CD4-positive, CD25-positive, alpha-beta regulatory T cell (primary cell): ENCODE data around the gene NFASC. TPM values are rescaled to one million over a fixed set of nuclear protein-coding genes. Genes with fewer than 3 reads are reported as not detected.

ENCODE experiments used
- ATAC-seq, 2 donors: fragments of 150-1000 bp; cut with Tn5 transposase; one replicate each; pipeline ENCODE4 v1.10.0; 2021; ENCODE audit warnings: low read depth in 2 of 2, moderate number of reproducible peaks in 2 of 2, moderate library complexity in 1 of 2
- DNase-seq, 3 donors: peaks; one replicate each; pipeline versions ENCODE4 v3.0.0 to v3.0.0-alpha.2; 2012 to 2022; ENCODE audit warnings: mixed read lengths in 1 of 3
- H3K27ac ChIP-seq: one replicate; pipeline ENCODE4 v1.7.0; 2013; ENCODE audit warnings: mild to moderate bottlenecking, low read length; ENCODE audit not compliant: insufficient read depth, poor library complexity, severe bottlenecking
- H3K27me3 ChIP-seq: one replicate; pipeline ENCODE4 v1.7.0; 2013; ENCODE audit warnings: low read length; ENCODE audit not compliant: control insufficient read depth, insufficient read depth
- H3K36me3 ChIP-seq: one replicate; pipeline ENCODE4 v1.7.0; 2013; ENCODE audit warnings: mild to moderate bottlenecking, low read length, moderate library complexity; ENCODE audit not compliant: control insufficient read depth, insufficient read depth
- H3K4me1 ChIP-seq: 2 replicates; pipeline ENCODE4 v1.7.0; 2013; ENCODE audit warnings: mild to moderate bottlenecking, low read length; ENCODE audit not compliant: insufficient read depth, control insufficient read depth, poor library complexity, severe bottlenecking
- H3K4me3 ChIP-seq: one replicate; pipeline ENCODE4 v1.7.0; 2013; ENCODE audit warnings: low read depth, mild to moderate bottlenecking, low read length, moderate library complexity
- H3K9me3 ChIP-seq, 2 experiments: 1 replicate in 1 of 2; 2 replicates in 1 of 2; pipeline ENCODE4 v1.7.0; 2013; ENCODE audit warnings: low read length in 2 of 2, mild to moderate bottlenecking in 1 of 2, moderate library complexity in 1 of 2; ENCODE audit not compliant: control insufficient read depth in 2 of 2
- H3K27ac Mint-ChIP-seq, 3 donors: one replicate each; pipeline ENCODE4 v1.8.0; 2020 to 2022; ENCODE audit warnings: mild to moderate bottlenecking in 3 of 3, mixed read lengths in 3 of 3, moderate library complexity in 2 of 3
- H3K27me3 Mint-ChIP-seq: one replicate; pipeline ENCODE4 v1.8.0; 2022; ENCODE audit warnings: mild to moderate bottlenecking, mixed read lengths
- H3K36me3 Mint-ChIP-seq: one replicate; pipeline ENCODE4 v1.8.0; 2020; ENCODE audit warnings: mixed read lengths
- H3K4me1 Mint-ChIP-seq, 4 donors: one replicate each; pipeline ENCODE4 v1.8.0; 2020 to 2022; ENCODE audit warnings: mixed read lengths in 4 of 4, mild to moderate bottlenecking in 1 of 4
- H3K4me3 Mint-ChIP-seq, 4 donors: one replicate each; pipeline ENCODE4 v1.8.0; 2020 to 2022; ENCODE audit warnings: mild to moderate bottlenecking in 4 of 4, mixed read lengths in 4 of 4, moderate library complexity in 3 of 4
- H3K9me3 Mint-ChIP-seq, 7 donors: one replicate each; pipeline ENCODE4 v1.8.0; 2020 to 2022; ENCODE audit warnings: mixed read lengths in 7 of 7, mild to moderate bottlenecking in 3 of 7, moderate library complexity in 2 of 7
- polyA plus RNA-seq, 4 donors: library from polyadenylated mRNA; unstranded; fragments of 300-500 nt; fragmentation: Illumina TruSeq; gene quantifications; one replicate each; pipeline ENCODE4 v1.2.3, GENCODE V29; 2021
- total RNA-seq: library from RNA; stranded (reverse); gene quantifications from one replicate; pipeline ENCODE4 v1.2.3, GENCODE V29; 2022

The NFASC gene
- total and polyA plus RNA-seq, 5 donors from 2014 or later, result not detected

- Mint-ChIP-seq H3K27me3 (peaks cover 9% of the 10 kb centered on the region), H3K36me3 (no peaks in the 10 kb centered on the region), H3K4me3 (no peak overlapping the region), H3K4me1 (peaks cover 0 to 5% (median 0%) of the 10 kb centered on the region in 4 donors), H3K9me3 (no peaks in the 10 kb centered on the region), H3K27ac (no peak overlapping the region)
- Histone ChIP-seq H3K27ac (no peak overlapping the region), H3K36me3 (no peaks in the 10 kb centered on the region), H3K27me3 (no peaks in the 10 kb centered on the region), H3K4me3 (no peak overlapping the region), H3K9me3 (no peaks in the 10 kb centered on the region), H3K4me1 (peaks cover 4% of the 10 kb centered on the region)
- DNase-seq (no peak), ATAC-seq (no peak)
Measured at GRCh38 chr1:205061227-205061626, 190.6 kb downstream of the NFASC start.

DNA sequence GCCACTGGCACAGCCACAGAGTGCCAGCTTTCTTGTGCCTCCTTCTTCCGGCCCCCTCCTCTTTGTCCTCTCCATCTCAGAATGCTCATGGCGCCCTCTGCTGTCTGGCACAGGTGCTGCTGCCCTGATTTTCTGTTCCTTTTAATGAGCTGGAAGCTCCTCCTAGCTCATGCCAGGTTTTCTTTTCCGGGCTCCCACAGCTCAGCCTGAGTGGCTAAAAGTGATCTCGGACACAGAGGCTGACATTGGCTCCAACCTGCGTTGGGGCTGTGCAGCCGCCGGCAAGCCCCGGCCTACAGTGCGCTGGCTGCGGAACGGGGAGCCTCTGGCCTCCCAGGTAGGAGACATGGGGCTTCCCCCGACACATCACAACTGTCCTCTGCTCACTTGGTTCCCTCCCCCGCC, 191.0 kb downstream of the NFASC start:
- Mint-ChIP-seq H3K4me1 (peaks cover 0 to 5% (median 0%) of the 10 kb centered on the region in 4 donors), H3K9me3 (peaks cover 0 to 2% (median 0%) of the 10 kb centered on the region in 7 donors), H3K27ac (no peak overlapping the region), H3K4me3 (no peak overlapping the region), H3K36me3 (no peaks in the 10 kb centered on the region), H3K27me3 (peaks cover 9% of the 10 kb centered on the region)
- Histone ChIP-seq H3K36me3 (no peaks in the 10 kb centered on the region), H3K27ac (no peak overlapping the region), H3K27me3 (no peaks in the 10 kb centered on the region), H3K4me1 (peaks cover 4% of the 10 kb centered on the region), H3K9me3 (no peaks in the 10 kb centered on the region), H3K4me3 (no peak overlapping the region)
- ATAC-seq (peak; percentile 54 to 71), DNase-seq (peak; percentile 33 to 73 (median 61))

DNA sequence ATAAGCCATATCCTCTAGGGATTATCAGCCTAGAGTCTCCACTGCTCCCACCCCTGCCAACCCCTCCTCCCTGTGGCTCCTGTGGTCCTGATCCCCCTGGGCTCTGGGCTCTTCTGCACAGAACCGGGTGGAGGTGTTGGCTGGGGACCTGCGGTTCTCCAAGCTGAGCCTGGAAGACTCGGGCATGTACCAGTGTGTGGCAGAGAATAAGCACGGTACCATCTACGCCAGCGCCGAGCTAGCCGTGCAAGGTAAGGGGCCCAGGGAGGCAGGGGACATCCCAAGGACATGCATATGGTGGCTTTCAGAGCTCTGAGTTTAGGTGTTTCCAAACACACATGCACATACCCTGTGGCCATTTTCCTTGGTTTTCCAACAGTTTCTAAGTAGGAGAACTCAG, 191.7 kb downstream of the NFASC start:
- Mint-ChIP-seq H3K27ac (no peak overlapping the region), H3K4me3 (no peak overlapping the region), H3K4me1 (peaks cover 0 to 5% (median 0%) of the 10 kb centered on the region in 4 donors), H3K9me3 (peaks cover 0 to 2% (median 0%) of the 10 kb centered on the region in 7 donors), H3K36me3 (no peaks in the 10 kb centered on the region), H3K27me3 (peaks cover 9% of the 10 kb centered on the region)
- DNase-seq, result no peak
- Histone ChIP-seq H3K4me1 (peaks cover 4% of the 10 kb centered on the region), H3K27me3 (no peaks in the 10 kb centered on the region), H3K27ac (no peak overlapping the region), H3K4me3 (no peak overlapping the region), H3K36me3 (no peaks in the 10 kb centered on the region), H3K9me3 (no peaks in the 10 kb centered on the region)
- no peak for ATAC-seq

- H3K4me3 Mint-ChIP-seq, result no peak overlapping the region
- no peaks in the 10 kb centered on the region for H3K36me3 Mint-ChIP-seq
- H3K4me1 ChIP-seq, result peaks cover 4% of the 10 kb centered on the region
- ATAC-seq (no peak), DNase-seq (no peak)
- no peaks in the 10 kb centered on the region for H3K9me3 ChIP-seq
- H3K9me3 Mint-ChIP-seq, result peaks cover 0 to 2% (median 0%) of the 10 kb centered on the region in 7 donors
- H3K27ac ChIP-seq, result no peak overlapping the region
- no peaks in the 10 kb centered on the region for H3K27me3 ChIP-seq
- H3K27ac Mint-ChIP-seq, result no peak overlapping the region
- peaks cover 9% of the 10 kb centered on the region for H3K27me3 Mint-ChIP-seq
- no peak overlapping the region for H3K4me3 ChIP-seq
- no peaks in the 10 kb centered on the region for H3K36me3 ChIP-seq
- H3K4me1 Mint-ChIP-seq, result peaks cover 0 to 5% (median 0%) of the 10 kb centered on the region in 4 donors
Measured at GRCh38 chr1:205062895-205063294, 192.2 kb downstream of the NFASC start.

DNA sequence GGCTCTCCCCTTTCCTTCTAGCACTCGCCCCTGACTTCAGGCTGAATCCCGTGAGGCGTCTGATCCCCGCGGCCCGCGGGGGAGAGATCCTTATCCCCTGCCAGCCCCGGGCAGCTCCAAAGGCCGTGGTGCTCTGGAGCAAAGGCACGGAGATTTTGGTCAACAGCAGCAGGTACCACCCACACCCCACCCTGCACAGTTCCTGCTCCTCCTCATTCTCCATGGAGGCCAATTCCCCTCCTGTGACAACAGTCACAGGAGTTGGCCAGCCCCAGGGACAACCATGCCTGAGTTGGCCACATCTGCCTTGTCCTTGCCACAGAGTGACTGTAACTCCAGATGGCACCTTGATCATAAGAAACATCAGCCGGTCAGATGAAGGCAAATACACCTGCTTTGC, 193.6 kb downstream of the NFASC start:
- H3K27ac Mint-ChIP-seq, result no peak overlapping the region
- H3K4me3 Mint-ChIP-seq, result no peak overlapping the region
- H3K27me3 Mint-ChIP-seq, result peaks cover 9% of the 10 kb centered on the region
- DNase-seq (no peak), ATAC-seq (no peak)
- Histone ChIP-seq H3K27ac (no peak overlapping the region), H3K36me3 (no peaks in the 10 kb centered on the region), H3K27me3 (no peaks in the 10 kb centered on the region), H3K9me3 (no peaks in the 10 kb centered on the region), H3K4me3 (no peak overlapping the region), H3K4me1 (peaks cover 4% of the 10 kb centered on the region)
- H3K36me3 Mint-ChIP-seq, result no peaks in the 10 kb centered on the region
- peaks cover 0 to 5% (median 0%) of the 10 kb centered on the region in 4 donors for H3K4me1 Mint-ChIP-seq
- peaks cover 0 to 2% (median 0%) of the 10 kb centered on the region in 7 donors for H3K9me3 Mint-ChIP-seq

- DNase-seq (no peak), ATAC-seq (no peak)
- Histone ChIP-seq H3K4me3 (no peak overlapping the region), H3K36me3 (no peaks in the 10 kb centered on the region), H3K27ac (no peak overlapping the region), H3K27me3 (no peaks in the 10 kb centered on the region), H3K4me1 (peaks cover 4% of the 10 kb centered on the region), H3K9me3 (no peaks in the 10 kb centered on the region)
- no peak overlapping the region for H3K4me3 Mint-ChIP-seq
- H3K4me1 Mint-ChIP-seq, result peaks cover 0 to 5% (median 0%) of the 10 kb centered on the region in 4 donors
- H3K9me3 Mint-ChIP-seq, result peaks cover 0 to 2% (median 0%) of the 10 kb centered on the region in 7 donors
- H3K27ac Mint-ChIP-seq, result no peak overlapping the region
- peaks cover 9% of the 10 kb centered on the region for H3K27me3 Mint-ChIP-seq
- no peaks in the 10 kb centered on the region for H3K36me3 Mint-ChIP-seq
Measured at GRCh38 chr1:205064741-205065316, 194.2 kb downstream of the NFASC start.

- Mint-ChIP-seq H3K36me3 (no peaks in the 10 kb centered on the region), H3K4me1 (peaks cover 0 to 5% (median 0%) of the 10 kb centered on the region in 4 donors), H3K27me3 (peaks cover 9% of the 10 kb centered on the region), H3K27ac (no peak overlapping the region), H3K4me3 (no peak overlapping the region), H3K9me3 (peaks cover 0 to 2% (median 0%) of the 10 kb centered on the region in 7 donors)
- Histone ChIP-seq H3K36me3 (no peaks in the 10 kb centered on the region), H3K9me3 (no peaks in the 10 kb centered on the region), H3K27me3 (no peaks in the 10 kb centered on the region), H3K4me3 (no peak overlapping the region), H3K27ac (no peak overlapping the region), H3K4me1 (peaks cover 4% of the 10 kb centered on the region)
- ATAC-seq (no peak), DNase-seq (no peak)
Measured at GRCh38 chr1:205065666-205066065, 195.0 kb downstream of the NFASC start.

- no peaks in the 10 kb centered on the region for H3K27me3 ChIP-seq
- Mint-ChIP-seq H3K4me1 (peaks cover 0 to 5% (median 0%) of the 10 kb centered on the region in 4 donors), H3K27ac (peak overlapping the region in 1 of 3 donors; percentile 67), H3K27me3 (peaks cover 9% of the 10 kb centered on the region), H3K9me3 (peaks cover 0 to 2% (median 0%) of the 10 kb centered on the region in 7 donors), H3K4me3 (no peak overlapping the region), H3K36me3 (no peaks in the 10 kb centered on the region)
- H3K36me3 ChIP-seq, result no peaks in the 10 kb centered on the region
- H3K4me1 ChIP-seq, result peaks cover 4% of the 10 kb centered on the region
- no peak overlapping the region for H3K27ac ChIP-seq
- H3K9me3 ChIP-seq, result no peaks in the 10 kb centered on the region
- no peak for ATAC-seq
- no peak for DNase-seq
- no peak overlapping the region for H3K4me3 ChIP-seq
Measured at GRCh38 chr1:205066141-205066818, 195.6 kb downstream of the NFASC start.
